MCF 10A (cell line): Measurements from ENCODE around the gene USP8. TPM values are rescaled to one million over a fixed set of nuclear protein-coding genes. Genes with fewer than 3 reads are reported as not detected.
"Not testable (repeated sequence)": the region's sequence is repeated elsewhere in the genome, so short reads cannot be mapped to it uniquely, and the experiment has no call there.

Source experiments
- BruUV-seq: library from RNA; stranded (reverse); fragments of 400-500 nt; replicated peaks from 2 replicates; lab custom pipeline; 2021; lab: Mats Ljungman, UMichigan
- CTCF ChIA-PET: fragments of 300-600 bp; sonication (Branson Sonifier 250); formaldehyde crosslinking; extraction: SDS; loops from one replicate; lab custom pipeline; 2021; ENCODE audit warnings: antibody characterized with exemption, inconsistent platforms; lab: Yijun Ruan, JAX
- POLR2A ChIA-PET: fragments of 300-600, 350-650 bp; sonication (Branson Sonifier 250); formaldehyde crosslinking; extraction: SDS; loops from one replicate; lab custom pipeline; 2020; ENCODE audit warnings: antibody characterized with exemption, inconsistent platforms; lab: Yijun Ruan, JAX
- DNase-seq: peaks from one replicate; pipeline ENCODE4 v3.0.0-alpha.2; 2018; ENCODE audit not compliant: unreplicated experiment
- H3K27ac Mint-ChIP-seq: one replicate; pipeline ENCODE4 v1.8.0; 2022; ENCODE audit warnings: mild to moderate bottlenecking, low read depth, mixed read lengths; ENCODE audit not compliant: unreplicated experiment
- H3K27me3 Mint-ChIP-seq: one replicate; pipeline ENCODE4 v1.8.0; 2022; ENCODE audit warnings: mixed read lengths; ENCODE audit not compliant: insufficient read depth, unreplicated experiment
- H3K36me3 Mint-ChIP-seq: one replicate; pipeline ENCODE4 v1.8.0; 2022; ENCODE audit warnings: mild to moderate bottlenecking, moderate library complexity, mixed read lengths; ENCODE audit not compliant: insufficient read depth, unreplicated experiment
- H3K4me1 Mint-ChIP-seq: one replicate; pipeline ENCODE4 v1.8.0; 2022; ENCODE audit warnings: mixed read lengths; ENCODE audit not compliant: insufficient read depth, unreplicated experiment
- H3K4me3 Mint-ChIP-seq: one replicate; pipeline ENCODE4 v1.8.0; 2022; ENCODE audit warnings: mild to moderate bottlenecking, moderate library complexity, mixed read lengths; ENCODE audit not compliant: unreplicated experiment
- H3K9me3 Mint-ChIP-seq: one replicate; pipeline ENCODE4 v1.8.0; 2022; ENCODE audit warnings: mixed read lengths; ENCODE audit not compliant: unreplicated experiment
- CTCF ChIP-seq: fragments of 200-600 bp; IDR thresholded peaks from one replicate; pipeline ENCODE4 v1.8.0; 2022; ENCODE audit warnings: antibody characterized with exemption, mild to moderate bottlenecking; ENCODE audit not compliant: unreplicated experiment
- intact Hi-C: fragments of 100-400 bp; cut with micrococcal nuclease; formaldehyde crosslinking; loops from 2 replicates; pipeline ENCODE4 v1.14.1; 2022
- total RNA-seq: library from RNA; stranded (reverse); gene quantifications from 2 replicates; pipeline ENCODE4 v1.2.3, GENCODE V29; 2022

USP8 gene
- total RNA-seq, 1 experiment from 2014 or later, result 72.7 TPM

GRCh38 chr15:50485389-50485788, 61.2 kb downstream of the USP8 start:
- intact Hi-C loops, result no loop called here
- no TSS peak for BruUV-seq

DNA sequence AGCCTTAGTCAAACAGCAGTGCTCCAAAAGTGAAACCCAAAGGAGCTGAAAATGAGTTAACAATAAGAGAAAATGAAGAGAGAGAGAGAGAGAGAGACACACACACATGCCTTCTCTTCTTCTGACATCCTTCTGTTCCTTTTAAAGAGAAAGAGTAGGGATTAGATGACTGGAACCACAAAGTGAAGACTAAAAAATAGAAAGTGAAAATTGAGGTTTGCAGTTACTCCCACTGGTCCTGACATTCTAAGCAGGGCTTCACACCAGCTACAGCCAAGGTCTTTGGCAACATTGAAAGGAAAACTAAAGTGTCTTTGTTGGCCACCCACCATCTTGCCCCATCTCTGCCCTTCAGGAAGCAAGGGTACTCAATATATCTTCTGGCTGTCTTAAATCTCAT, 63.1 kb downstream of the USP8 start:
- BruUV-seq, result no TSS peak
- Mint-ChIP-seq H3K4me3 (no peak overlapping the region), H3K9me3 (peaks cover 7% of the 10 kb centered on the region), H3K27me3 (no peaks in the 10 kb centered on the region), H3K36me3 (peaks cover 97% of the 10 kb centered on the region), H3K4me1 (no peaks in the 10 kb centered on the region), H3K27ac (no peak overlapping the region)
- intact Hi-C loops, result no loop called here
- POLR2A ChIA-PET, result interaction anchor here (1.0 kb wide), 1 partner anchor 112 kb away, joined by 4 read pairs; no protein-coding TSS in a partner anchor
- DNase-seq, result no peak
- CTCF ChIA-PET, result no interaction called here
- TF ChIP-seq CTCF, result no peak

More at GRCh38 chr15:50485389-50485788, 61.2 kb downstream of the USP8 start:
- H3K4me1 Mint-ChIP-seq, result no peaks in the 10 kb centered on the region
- no peaks in the 10 kb centered on the region for H3K27me3 Mint-ChIP-seq
- ChIA-PET CTCF (no interaction called here), POLR2A (no interaction called here)
- H3K27ac Mint-ChIP-seq, result no peak overlapping the region
- H3K36me3 Mint-ChIP-seq, result peaks cover 93% of the 10 kb centered on the region
- TF ChIP-seq CTCF, result no peak
- peaks cover 7% of the 10 kb centered on the region for H3K9me3 Mint-ChIP-seq
- no peak for DNase-seq
- no peak overlapping the region for H3K4me3 Mint-ChIP-seq

DNA sequence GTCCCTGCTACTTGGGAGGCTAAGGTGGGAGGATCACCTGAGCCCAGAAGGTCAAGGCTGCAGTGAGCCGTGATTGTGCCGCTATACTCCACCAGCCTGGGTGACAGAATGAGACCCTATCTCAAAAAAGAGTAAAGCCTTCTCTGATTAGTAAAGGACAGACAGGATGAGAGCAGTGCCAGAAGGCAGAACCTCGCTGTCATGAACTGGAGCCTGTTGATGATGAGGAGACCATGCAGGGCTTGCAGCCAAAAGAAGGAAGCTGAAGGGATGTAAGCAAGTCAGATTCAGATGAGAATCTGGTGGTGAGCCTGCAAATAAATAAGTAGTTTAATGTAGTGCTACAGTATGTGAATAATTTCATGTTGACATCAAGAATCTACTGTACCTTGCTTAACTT, 69.4 kb downstream of the USP8 start:
- no peak for TF ChIP-seq CTCF
- POLR2A ChIA-PET, result no interaction called here
- no peak for DNase-seq
- CTCF ChIA-PET, result no interaction called here
- Mint-ChIP-seq H3K9me3 (no peaks in the 10 kb centered on the region), H3K36me3 (peaks cover 85% of the 10 kb centered on the region), H3K27ac (no peak overlapping the region), H3K4me3 (no peak overlapping the region), H3K27me3 (no peaks in the 10 kb centered on the region), H3K4me1 (no peaks in the 10 kb centered on the region)
- no TSS peak for BruUV-seq
- intact Hi-C loops, result no loop called here

- intact Hi-C loops, DNase-seq, H3K27me3 Mint-ChIP-seq, BruUV-seq, H3K4me3 Mint-ChIP-seq, H3K9me3 Mint-ChIP-seq, H3K27ac Mint-ChIP-seq, H3K4me1 Mint-ChIP-seq, POLR2A ChIA-PET: not testable (repeated sequence)
- peaks cover 85% of the 10 kb centered on the region for H3K36me3 Mint-ChIP-seq
- CTCF ChIA-PET, result interaction anchor here (0.6 kb wide), 1 partner anchor 24 kb away, joined by 3 read pairs; no protein-coding TSS in a partner anchor
These were observed 70.3 kb downstream of the USP8 start for GRCh38 chr15:50494547-50494946.

DNA sequence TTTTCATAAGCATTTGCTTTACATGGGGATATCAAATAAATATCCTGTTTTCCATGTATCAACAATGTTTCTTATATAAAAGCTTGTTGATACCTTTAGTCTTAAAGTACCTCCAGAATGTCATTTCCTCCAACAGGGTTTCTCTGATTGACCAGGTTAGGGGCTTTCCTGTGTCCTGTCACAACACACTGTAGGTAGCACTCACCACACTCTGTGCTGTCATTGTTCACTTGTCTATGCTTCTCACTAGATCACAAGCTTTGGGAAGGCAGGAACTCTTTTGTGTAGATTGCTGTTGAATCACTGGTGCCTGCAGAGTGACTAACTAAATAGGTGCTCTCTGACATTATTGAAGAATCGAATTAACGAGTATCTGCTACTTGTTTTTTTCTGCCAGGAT, 72.5 kb downstream of the USP8 start:
- Mint-ChIP-seq H3K27ac (no peak overlapping the region), H3K4me3 (no peak overlapping the region), H3K4me1 (no peaks in the 10 kb centered on the region), H3K36me3 (peaks cover 74% of the 10 kb centered on the region), H3K9me3 (no peaks in the 10 kb centered on the region), H3K27me3 (no peaks in the 10 kb centered on the region)
- no peak for DNase-seq
- ChIA-PET CTCF (interaction anchor here (0.6 kb wide), 1 partner anchor 264 kb away, joined by 4 read pairs; no protein-coding TSS in a partner anchor), POLR2A (no interaction called here)
- intact Hi-C loops, result no loop called here
- no peak for TF ChIP-seq CTCF
- BruUV-seq, result no TSS peak
